ENCODE data around the gene COL27A1.
A peak's percentile ranks its signal among the peaks of the same experiment; 100 is the strongest.

The COL27A1 gene

GRCh38 chr9:114155263-114155994 is at the start of gene COL27A1:
Gene COL27A1 (plus strand): TSS chr9:114155537. CDS start chr9:114155951, 414 bp downstream.
- peak; percentile 72 for DNase-seq

- no peak for DNase-seq
These were observed 47.9 kb upstream of the COL27A1 start for GRCh38 chr9:114107286-114108001.

GRCh38 chr9:114108016-114108833 is 47.1 kb upstream of the COL27A1 start:
- peak; percentile 14 for DNase-seq

GRCh38 chr9:114109124-114109523 is 46.2 kb upstream of the COL27A1 start:
- no peak for DNase-seq

GRCh38 chr9:114110180-114110579 is 45.2 kb upstream of the COL27A1 start:
- no peak for DNase-seq

GRCh38 chr9:114112325-114112724 is 43.0 kb upstream of the COL27A1 start:
- DNase-seq, result no peak

- no peak for DNase-seq
These were observed 42.4 kb upstream of the COL27A1 start for GRCh38 chr9:114112778-114113584.

- no peak for DNase-seq
These were observed 41.0 kb upstream of the COL27A1 start for GRCh38 chr9:114114364-114114763.

- DNase-seq, result no peak
These were observed 39.6 kb upstream of the COL27A1 start for GRCh38 chr9:114115654-114116125.

GRCh38 chr9:114116126-114116747 is 39.1 kb upstream of the COL27A1 start:
- no peak for DNase-seq

- DNase-seq, result no peak
These were observed 37.7 kb upstream of the COL27A1 start for GRCh38 chr9:114117614-114117995.

GRCh38 chr9:114117996-114118830 is 37.1 kb upstream of the COL27A1 start:
- no peak for DNase-seq

GRCh38 chr9:114119242-114120191 is 35.8 kb upstream of the COL27A1 start:
- DNase-seq, result no peak

- no peak for DNase-seq
These were observed 34.9 kb upstream of the COL27A1 start for GRCh38 chr9:114120192-114121014.

GRCh38 chr9:114121227-114122135 is 33.9 kb upstream of the COL27A1 start:
- DNase-seq, result no peak

GRCh38 chr9:114122136-114123027 is 33.0 kb upstream of the COL27A1 start:
- DNase-seq, result no peak
